T-helper 17 cell (primary cell): Measurements from ENCODE around the gene PLCB4. TPM values are rescaled to one million over a fixed set of nuclear protein-coding genes. Genes with fewer than 3 reads are reported as not detected.

Source experiments
- ATAC-seq: fragments of 150-1000 bp; cut with Tn5 transposase; 2 replicates; pipeline ENCODE4 v1.10.0; 2021; ENCODE audit warnings: mild to moderate bottlenecking, moderate library complexity
- DNase-seq, 3 donors: peaks; one replicate each; pipeline versions ENCODE4 v3.0.0 to v3.0.0-alpha.2; 2020 to 2021
- H3K9me3 ChIP-seq: one replicate; pipeline ENCODE4 v1.7.0; 2013; ENCODE audit warnings: low read length, mild to moderate bottlenecking; ENCODE audit not compliant: control insufficient read depth, poor library complexity, severe bottlenecking
- H3K27ac Mint-ChIP-seq: one replicate; pipeline ENCODE4 v1.8.0; 2022; ENCODE audit warnings: mild to moderate bottlenecking, moderate library complexity, mixed read lengths
- H3K27me3 Mint-ChIP-seq: one replicate; pipeline ENCODE4 v1.8.0; 2022; ENCODE audit warnings: mixed read lengths
- H3K36me3 Mint-ChIP-seq: one replicate; pipeline ENCODE4 v1.8.0; 2022; ENCODE audit warnings: low read depth, mixed read lengths
- H3K4me1 Mint-ChIP-seq: one replicate; pipeline ENCODE4 v1.8.0; 2022; ENCODE audit warnings: mild to moderate bottlenecking, mixed read lengths
- H3K4me3 Mint-ChIP-seq: one replicate; pipeline ENCODE4 v1.8.0; 2022; ENCODE audit warnings: mild to moderate bottlenecking, moderate library complexity, mixed read lengths
- total RNA-seq, 4 donors: library from RNA in 2 of 4; stranded (reverse) in 2 of 4; gene quantifications; one replicate each; pipeline ENCODE4 v1.2.3 and lab custom pipeline; 2022 to 2026

Gene PLCB4
- total RNA-seq, 2 donors from 2014 or later: 0.52 TPM; not detected in 1

DNA sequence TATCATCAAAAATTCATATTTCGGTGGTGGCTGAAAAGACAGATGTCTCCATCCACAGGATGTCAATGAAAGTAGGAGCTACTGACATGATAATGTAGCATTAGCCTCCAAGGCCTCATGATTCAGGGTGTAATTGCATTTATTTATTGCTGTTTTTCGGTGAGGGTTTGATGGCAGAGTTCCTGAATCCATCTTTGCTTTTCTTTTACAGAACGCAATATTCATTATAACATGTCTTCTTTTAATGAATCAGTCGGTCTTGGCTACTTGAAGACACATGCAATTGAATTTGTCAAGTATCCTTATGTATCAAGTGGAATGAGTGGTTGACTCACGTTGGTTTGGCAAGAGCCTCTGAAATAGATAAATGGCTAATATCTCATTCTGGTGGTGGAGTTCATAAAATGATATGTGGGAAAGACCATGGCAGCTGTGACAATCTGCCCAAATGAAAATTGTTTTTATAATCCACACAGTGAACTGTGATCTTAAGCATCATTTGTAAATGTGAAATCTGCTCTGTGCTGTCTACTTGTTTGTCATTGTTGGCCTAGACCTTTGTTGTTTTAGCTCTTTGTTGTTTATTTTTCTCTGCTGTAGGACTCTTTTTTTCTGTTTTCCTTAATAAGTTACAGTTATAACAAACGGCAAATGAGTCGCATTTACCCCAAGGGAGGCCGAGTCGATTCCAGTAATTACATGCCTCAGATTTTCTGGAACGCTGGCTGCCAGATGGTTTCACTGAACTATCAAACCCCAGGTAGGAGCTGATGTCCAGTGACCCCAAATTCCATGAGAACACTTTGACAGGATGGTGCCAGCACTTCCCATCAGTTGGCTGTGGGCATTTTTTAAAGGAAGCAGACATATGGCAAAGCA is 339.8 kb downstream of the PLCB4 start:
- no peak overlapping the region for H3K4me3 Mint-ChIP-seq
- no peak for DNase-seq
- H3K4me1 Mint-ChIP-seq: no peaks in the 10 kb centered on the region
- no peaks in the 10 kb centered on the region for H3K27me3 Mint-ChIP-seq
- no peaks in the 10 kb centered on the region for H3K9me3 ChIP-seq
- ATAC-seq: no peak
- H3K36me3 Mint-ChIP-seq: no peaks in the 10 kb centered on the region
- no peak overlapping the region for H3K27ac Mint-ChIP-seq

DNA sequence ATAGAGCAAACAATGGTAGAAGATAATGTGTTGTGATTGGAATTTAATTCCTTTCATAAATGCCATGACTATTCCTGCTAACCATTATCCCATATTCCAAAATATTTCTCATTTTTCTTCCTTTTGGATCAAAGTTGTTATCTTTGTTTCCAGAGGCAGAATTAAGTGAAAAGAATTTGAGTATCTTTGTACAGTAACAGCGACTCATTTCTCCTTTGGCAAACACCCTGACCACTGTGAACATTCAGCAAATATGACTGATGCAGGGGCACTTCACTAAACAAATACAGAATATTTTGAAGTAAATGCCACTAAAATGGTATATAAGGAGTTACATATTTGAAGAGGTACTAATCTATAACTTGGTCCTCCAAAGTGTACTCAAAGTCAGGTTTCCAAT is 340.5 kb downstream of the PLCB4 start:
- H3K4me3 Mint-ChIP-seq: no peak overlapping the region

DNA sequence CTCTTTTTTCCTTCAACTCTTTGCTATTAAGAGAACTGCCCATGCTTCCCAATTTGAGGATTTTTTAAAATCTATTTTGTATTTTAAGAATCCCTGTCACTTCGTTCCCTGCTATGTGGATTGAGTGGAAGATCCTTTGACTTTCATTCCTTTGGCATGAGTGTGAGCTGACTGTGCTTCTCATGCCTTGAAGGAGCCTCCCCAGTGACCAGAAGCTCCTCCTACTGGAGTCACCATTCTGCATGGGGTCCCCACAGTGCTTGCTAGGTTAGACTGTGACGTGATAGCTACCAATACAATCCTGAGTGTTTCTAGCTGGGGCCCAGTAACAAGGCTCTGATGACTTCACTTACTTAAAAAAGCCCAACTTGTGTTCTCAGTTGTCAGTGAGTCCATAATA is 341.1 kb downstream of the PLCB4 start:
- Mint-ChIP-seq H3K4me3 (no peak overlapping the region), H3K4me1 (no peaks in the 10 kb centered on the region), H3K27ac (no peak overlapping the region), H3K27me3 (no peaks in the 10 kb centered on the region), H3K36me3 (no peaks in the 10 kb centered on the region)
- no peaks in the 10 kb centered on the region for H3K9me3 ChIP-seq
- ATAC-seq (no peak), DNase-seq (no peak)

More for the DNA sequence above, 340.5 kb downstream of the PLCB4 start:
- DNase-seq (no peak), ATAC-seq (no peak)
- Mint-ChIP-seq H3K4me1 (no peaks in the 10 kb centered on the region), H3K36me3 (no peaks in the 10 kb centered on the region), H3K27ac (no peak overlapping the region), H3K27me3 (no peaks in the 10 kb centered on the region)
- no peaks in the 10 kb centered on the region for H3K9me3 ChIP-seq

GRCh38 chr20:9411833-9412232 is 342.9 kb downstream of the PLCB4 start:
- no peak for DNase-seq
- Mint-ChIP-seq H3K27me3 (no peaks in the 10 kb centered on the region), H3K27ac (no peak overlapping the region), H3K36me3 (no peaks in the 10 kb centered on the region), H3K4me1 (no peaks in the 10 kb centered on the region), H3K4me3 (no peak overlapping the region)
- ATAC-seq: no peak
- H3K9me3 ChIP-seq: no peaks in the 10 kb centered on the region

- ATAC-seq (no peak), DNase-seq (no peak)
- Mint-ChIP-seq H3K27me3 (no peaks in the 10 kb centered on the region), H3K27ac (no peak overlapping the region), H3K4me3 (no peak overlapping the region), H3K4me1 (no peaks in the 10 kb centered on the region), H3K36me3 (no peaks in the 10 kb centered on the region)
- H3K9me3 ChIP-seq: no peaks in the 10 kb centered on the region
Measured at GRCh38 chr20:9412309-9412708, 343.4 kb downstream of the PLCB4 start.

DNA sequence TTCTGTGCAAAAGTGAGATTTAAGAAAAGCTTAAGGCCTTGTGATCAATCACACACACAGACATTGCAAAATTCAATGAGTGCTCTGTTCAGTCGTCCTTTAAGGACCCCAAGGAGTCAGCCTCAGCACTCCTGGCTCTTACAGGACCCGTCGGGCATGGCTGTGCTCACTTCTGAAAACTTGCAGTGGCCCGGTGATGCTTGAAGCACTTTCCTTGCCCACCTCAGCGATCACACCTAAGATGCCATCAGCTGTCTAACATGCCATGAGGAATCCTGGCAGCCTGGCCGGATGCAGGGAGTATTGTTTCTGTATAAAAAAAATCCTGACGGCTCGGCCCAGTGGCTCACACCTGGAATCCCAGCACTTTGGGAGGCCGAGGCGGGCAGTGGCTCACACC is 344.1 kb downstream of the PLCB4 start:
- no peak overlapping the region for H3K27ac Mint-ChIP-seq
- no peaks in the 10 kb centered on the region for H3K27me3 Mint-ChIP-seq
- H3K36me3 Mint-ChIP-seq: no peaks in the 10 kb centered on the region
- H3K4me3 Mint-ChIP-seq: no peak overlapping the region
- no peaks in the 10 kb centered on the region for H3K4me1 Mint-ChIP-seq
- ATAC-seq: no peak
- DNase-seq: no peak
- no peaks in the 10 kb centered on the region for H3K9me3 ChIP-seq

GRCh38 chr20:9415426-9415825 is 346.5 kb downstream of the PLCB4 start:
- DNase-seq: no peak
- H3K4me1 Mint-ChIP-seq: no peaks in the 10 kb centered on the region

GRCh38 chr20:9416421-9416820 is 347.5 kb downstream of the PLCB4 start:
- Mint-ChIP-seq H3K27ac (no peak overlapping the region), H3K4me1 (no peaks in the 10 kb centered on the region), H3K36me3 (no peaks in the 10 kb centered on the region), H3K4me3 (no peak overlapping the region), H3K27me3 (no peaks in the 10 kb centered on the region)
- no peak for DNase-seq
- H3K9me3 ChIP-seq: no peaks in the 10 kb centered on the region
- no peak for ATAC-seq

More at GRCh38 chr20:9415426-9415825, 346.5 kb downstream of the PLCB4 start:
- H3K9me3 ChIP-seq: no peaks in the 10 kb centered on the region
- Mint-ChIP-seq H3K27me3 (no peaks in the 10 kb centered on the region), H3K36me3 (no peaks in the 10 kb centered on the region), H3K27ac (no peak overlapping the region), H3K4me3 (no peak overlapping the region)
- no peak for ATAC-seq

GRCh38 chr20:9417665-9418064 is 348.8 kb downstream of the PLCB4 start:
- Mint-ChIP-seq H3K27ac (no peak overlapping the region), H3K27me3 (no peaks in the 10 kb centered on the region), H3K36me3 (no peaks in the 10 kb centered on the region), H3K4me3 (no peak overlapping the region), H3K4me1 (no peaks in the 10 kb centered on the region)
- no peak for ATAC-seq
- no peak for DNase-seq
- no peaks in the 10 kb centered on the region for H3K9me3 ChIP-seq

DNA sequence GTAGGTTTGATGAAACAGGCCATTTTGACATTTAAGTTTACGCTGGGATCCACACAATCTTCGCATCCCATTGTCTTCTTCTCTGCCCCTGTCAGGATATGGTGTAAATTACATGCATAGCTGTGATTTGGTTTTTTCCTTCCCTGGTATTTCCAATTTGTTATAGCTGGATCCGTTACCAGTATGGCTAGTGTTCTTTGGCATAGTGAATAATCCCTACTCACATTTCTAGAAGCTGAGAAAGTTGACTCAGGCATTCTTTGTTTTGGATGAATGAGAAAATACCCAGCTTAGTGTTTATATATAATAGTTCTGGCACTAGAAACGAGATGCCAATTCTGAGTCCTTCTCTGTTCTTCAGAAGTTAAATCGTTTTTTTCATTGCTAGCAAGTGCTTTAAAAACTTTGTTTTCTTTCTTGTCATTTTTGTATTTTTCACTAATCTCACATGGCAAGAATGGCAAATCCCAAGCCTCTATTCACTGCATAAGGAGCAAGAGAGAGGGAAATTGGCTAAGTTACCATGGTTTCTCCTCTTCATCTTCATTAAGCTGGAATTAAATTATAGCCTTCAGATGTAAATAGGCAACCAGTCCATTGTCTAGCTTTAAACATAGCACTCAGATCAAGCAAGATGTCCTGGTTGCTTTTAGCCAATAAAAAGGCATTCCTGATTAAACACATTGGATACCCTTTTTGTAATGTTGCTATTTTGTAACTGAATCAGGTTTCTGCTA is 353.6 kb downstream of the PLCB4 start:
- no peaks in the 10 kb centered on the region for H3K9me3 ChIP-seq
- H3K27ac Mint-ChIP-seq: no peak overlapping the region

DNA sequence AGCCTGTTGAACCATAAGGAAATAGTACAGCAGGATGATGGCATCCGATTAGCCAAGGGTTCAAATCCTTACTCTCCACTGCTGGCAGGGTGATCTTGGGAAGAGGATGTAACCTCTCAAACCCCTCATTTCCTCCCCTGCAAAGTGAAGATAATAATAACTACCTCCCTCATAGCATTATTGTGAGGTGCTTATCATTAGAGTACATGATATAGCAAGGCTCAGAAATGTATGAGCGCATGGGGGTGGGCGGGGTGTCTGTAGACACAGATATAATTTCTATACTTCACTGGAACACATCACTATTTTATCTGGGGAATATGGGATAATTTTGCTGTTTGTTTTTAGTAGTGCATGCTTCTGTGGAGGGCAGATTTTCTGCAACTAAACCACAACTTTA is 355.7 kb downstream of the PLCB4 start:
- Mint-ChIP-seq H3K4me3 (no peak overlapping the region), H3K27ac (no peak overlapping the region), H3K36me3 (no peaks in the 10 kb centered on the region), H3K27me3 (no peaks in the 10 kb centered on the region), H3K4me1 (no peaks in the 10 kb centered on the region)
- H3K9me3 ChIP-seq: no peaks in the 10 kb centered on the region
- ATAC-seq (no peak), DNase-seq (no peak)

More for the DNA sequence above, 353.6 kb downstream of the PLCB4 start:
- Mint-ChIP-seq H3K4me3 (no peak overlapping the region), H3K4me1 (no peaks in the 10 kb centered on the region), H3K36me3 (no peaks in the 10 kb centered on the region), H3K27me3 (no peaks in the 10 kb centered on the region)
- DNase-seq: no peak
- no peak for ATAC-seq

DNA sequence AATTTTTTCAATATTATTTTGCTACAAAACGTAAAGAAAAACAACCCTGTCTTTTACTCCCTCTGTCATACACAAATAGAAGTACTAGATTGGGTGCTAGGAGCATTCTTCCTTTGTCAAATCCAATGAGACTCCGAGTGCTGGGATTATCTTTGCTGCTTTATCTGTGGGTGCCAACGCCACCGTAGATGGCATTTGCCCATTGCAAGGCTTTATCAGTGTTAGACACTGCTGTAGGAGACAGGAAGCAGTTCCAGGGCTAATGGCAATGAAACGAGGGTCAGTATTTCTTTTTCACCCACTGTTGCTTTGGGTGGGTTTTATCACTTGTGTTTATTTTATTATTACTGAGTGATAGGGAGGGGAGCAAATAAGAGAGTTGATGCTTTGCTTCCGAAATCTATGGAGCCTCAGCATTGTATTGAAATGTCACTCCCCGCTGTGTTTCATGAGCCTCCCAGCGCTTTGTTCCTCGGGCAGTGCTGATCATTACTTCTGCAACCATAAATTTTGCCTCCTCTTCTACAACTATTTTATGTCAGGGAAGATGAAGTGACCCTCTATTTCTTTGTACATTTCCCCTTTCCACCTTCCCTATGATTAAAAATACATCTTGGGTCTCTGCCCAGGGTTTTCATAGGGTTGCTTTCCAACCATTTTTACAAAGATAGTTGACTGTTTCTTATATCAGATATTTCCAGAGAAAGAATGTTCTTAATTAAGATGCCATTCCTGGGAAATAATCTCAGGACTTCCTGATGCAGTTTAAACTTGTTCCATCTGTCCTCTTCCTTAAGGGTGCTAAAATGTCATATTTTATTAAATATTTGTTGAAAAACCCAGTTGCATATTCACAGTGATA is 358.8 kb downstream of the PLCB4 start:
- DNase-seq: no peak
- H3K27me3 Mint-ChIP-seq: peaks cover 2% of the 10 kb centered on the region
- H3K9me3 ChIP-seq: no peaks in the 10 kb centered on the region
- no peak overlapping the region for H3K27ac Mint-ChIP-seq
- H3K36me3 Mint-ChIP-seq: no peaks in the 10 kb centered on the region
- no peak overlapping the region for H3K4me3 Mint-ChIP-seq
- H3K4me1 Mint-ChIP-seq: no peaks in the 10 kb centered on the region
- ATAC-seq: no peak

DNA sequence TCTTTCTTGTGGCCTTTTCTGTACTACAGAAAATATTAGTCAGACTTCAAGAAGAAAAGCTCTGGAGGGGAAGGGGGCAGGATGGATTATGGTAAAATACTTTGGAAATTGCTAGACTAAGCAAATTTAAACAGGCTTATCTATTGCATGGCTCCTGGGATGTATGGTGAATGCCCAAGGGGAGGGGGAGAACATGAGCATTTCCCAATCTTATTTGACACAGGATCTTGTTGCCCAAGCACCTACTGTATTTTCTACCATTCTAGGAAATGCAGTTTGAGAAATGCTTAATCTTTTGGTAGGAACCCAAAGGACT is 359.4 kb downstream of the PLCB4 start:
- Mint-ChIP-seq H3K4me1 (no peaks in the 10 kb centered on the region), H3K27me3 (peaks cover 8% of the 10 kb centered on the region), H3K27ac (no peak overlapping the region), H3K4me3 (no peak overlapping the region), H3K36me3 (peaks cover 2% of the 10 kb centered on the region)
- H3K9me3 ChIP-seq: no peaks in the 10 kb centered on the region
- ATAC-seq (no peak), DNase-seq (no peak)
